Esophagus mucosa (tissue), 1 donor: ENCODE data around the gene NOC2L. TPM values are rescaled to one million over a fixed set of nuclear protein-coding genes. Genes with fewer than 3 reads are reported as not detected.
"Not testable (repeated sequence)": the region's sequence is repeated elsewhere in the genome, so short reads cannot be mapped to it uniquely, and the experiment has no call there.

Source experiments
- ATAC-seq: fragments of 200-7000 bp; cut with Tn5 transposase; one replicate; pipeline ENCODE4 v1.9.1; 2020
- total RNA-seq: library from RNA; stranded (reverse); gene quantifications from one replicate; pipeline ENCODE4 v1.2.4, GENCODE V29; 2023
- donor health status: DM: yes; HTN: yes; CAD: no.

NOC2L gene
- total RNA-seq, 1 donor from 2014 or later: 68.1 TPM

DNA sequence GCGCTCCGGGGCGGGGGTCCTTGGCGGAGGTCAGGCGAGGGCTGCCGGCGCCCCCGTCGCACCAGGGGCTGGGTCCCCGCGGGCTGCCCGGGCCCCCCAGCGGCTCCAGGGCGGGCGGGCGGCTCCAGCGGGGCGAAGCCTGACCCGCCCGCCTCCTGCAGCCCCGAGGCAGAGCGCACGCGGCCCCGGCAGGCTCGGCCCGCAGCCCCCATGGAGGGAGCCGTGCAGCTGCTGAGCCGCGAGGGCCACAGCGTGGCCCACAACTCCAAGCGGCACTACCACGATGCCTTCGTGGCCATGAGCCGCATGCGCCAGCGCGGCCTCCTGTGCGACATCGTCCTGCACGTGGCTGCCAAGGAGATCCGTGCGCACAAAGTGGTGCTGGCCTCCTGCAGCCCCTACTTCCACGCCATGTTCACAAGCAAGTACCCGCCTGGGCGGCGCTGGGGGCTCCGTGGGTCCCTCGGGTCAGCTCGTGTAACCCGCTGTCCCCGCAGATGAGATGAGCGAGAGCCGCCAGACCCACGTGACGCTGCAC is 2.1 kb upstream of the NOC2L start:
- no peak for ATAC-seq

DNA sequence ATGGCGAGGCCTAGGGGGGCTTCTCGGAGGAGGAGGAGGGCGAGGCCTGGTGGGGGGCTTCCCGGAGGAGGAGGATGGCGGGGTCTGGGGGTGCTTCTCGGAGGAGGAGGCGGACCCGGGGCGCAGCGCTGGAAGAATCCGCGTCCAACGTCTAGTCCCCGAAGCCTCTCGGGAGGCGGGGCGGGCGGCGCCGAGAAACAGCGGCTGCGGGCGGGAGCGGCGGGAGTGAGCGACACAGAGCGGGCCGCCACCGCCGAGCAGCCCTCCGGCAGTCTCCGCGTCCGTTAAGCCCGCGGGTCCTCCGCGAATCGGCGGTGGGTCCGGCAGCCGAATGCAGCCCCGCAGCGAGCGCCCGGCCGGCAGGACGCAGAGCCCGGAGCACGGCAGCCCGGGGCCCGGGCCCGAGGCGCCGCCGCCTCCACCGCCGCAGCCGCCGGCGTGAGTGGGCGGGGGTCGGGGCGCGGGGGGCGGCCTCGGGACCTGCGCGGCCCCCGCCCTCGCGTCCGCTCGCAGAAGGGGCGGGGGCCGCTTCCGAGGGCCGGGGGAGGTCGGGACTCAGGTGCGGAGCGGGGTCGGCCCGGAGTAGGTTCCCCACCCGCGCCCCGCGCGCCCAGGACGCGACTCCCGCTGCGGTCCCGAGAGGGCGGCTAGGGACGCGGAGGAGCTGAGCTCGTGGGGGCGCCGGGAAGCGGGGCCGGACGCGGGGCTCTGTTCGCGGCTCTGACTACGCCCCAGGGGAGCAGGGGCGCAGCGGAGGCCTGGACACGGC is 1.5 kb upstream of the NOC2L start, which contains the start of gene KLHL17:
KLHL17 (plus strand) TSS at position 222 of the 769 bp plus-strand sequence; CDS start at position 332, 110 bp downstream.
- ATAC-seq: peak; percentile 29

DNA sequence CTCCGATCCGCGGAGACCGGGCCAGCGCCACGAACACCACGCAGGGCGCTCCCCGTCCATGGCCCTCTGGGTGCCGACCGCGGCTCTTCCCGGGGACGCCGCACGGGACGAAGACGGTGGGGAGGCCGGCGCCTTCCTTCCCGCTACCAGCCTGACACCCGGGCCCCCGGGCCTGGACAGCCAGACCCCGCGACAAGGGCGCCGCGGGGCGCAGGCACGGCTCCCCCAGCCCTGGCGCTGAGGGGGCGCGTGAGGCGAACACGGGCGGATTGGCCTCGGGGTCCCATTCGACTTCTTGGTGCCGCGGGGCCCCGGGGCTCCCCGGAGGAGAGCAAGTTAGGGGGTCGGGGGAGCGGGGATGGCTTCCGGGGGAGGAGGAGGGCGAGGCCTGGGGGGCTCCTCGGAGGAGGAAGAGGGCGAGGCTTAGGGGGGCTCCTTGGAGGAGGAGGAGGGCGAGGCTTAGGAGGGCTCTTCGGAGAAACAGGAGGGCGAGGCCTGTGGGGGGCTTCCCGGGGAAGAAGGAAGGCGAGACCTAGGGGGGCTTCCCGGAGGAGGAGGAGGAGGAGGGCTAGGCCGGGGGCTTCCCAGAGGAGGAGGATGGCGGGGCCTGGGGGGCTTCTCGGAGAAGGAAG is 791 bp upstream of the NOC2L start:
- no peak for ATAC-seq

DNA sequence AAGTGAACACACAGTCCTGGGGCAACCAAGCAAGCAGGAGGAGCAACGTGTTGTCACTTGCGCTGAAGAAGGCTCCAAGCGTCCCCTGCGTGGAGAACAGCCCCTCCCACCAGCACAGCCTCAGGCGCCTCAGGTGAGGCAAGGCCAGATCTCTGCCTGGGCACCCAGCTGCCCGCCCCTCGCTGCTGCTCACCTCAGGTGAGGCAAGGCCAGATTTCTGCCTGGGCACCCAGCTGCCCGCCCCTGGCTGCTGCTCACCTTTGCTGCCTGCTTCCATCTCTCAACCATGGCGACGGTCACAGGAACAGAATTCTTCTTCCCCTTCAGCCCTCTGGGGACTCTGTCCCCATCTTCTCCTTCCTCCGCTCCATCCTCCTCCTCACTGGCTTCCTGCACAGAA is 2.4 kb downstream of the NOC2L start:
- ATAC-seq: no peak

DNA sequence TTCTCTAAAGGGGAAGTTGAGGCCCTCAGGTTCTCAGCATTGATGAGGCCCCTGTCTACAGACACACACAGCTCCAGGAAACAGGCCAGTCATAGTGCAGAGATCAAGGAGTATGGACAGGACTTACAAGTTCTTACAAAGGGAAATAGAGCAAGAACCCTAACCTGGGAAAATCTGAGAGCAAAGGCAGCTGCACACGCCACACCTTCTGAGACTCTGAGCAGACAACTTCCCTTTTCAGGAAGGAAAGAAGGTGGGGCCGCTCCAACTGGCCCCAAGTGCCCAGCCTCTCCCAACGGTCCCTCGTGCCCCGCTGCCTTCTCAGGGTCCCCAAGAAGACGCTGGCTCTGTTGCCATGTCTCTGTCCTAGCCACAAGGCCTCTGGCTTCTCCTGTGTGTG is 3.6 kb downstream of the NOC2L start:
- ATAC-seq: no peak

DNA sequence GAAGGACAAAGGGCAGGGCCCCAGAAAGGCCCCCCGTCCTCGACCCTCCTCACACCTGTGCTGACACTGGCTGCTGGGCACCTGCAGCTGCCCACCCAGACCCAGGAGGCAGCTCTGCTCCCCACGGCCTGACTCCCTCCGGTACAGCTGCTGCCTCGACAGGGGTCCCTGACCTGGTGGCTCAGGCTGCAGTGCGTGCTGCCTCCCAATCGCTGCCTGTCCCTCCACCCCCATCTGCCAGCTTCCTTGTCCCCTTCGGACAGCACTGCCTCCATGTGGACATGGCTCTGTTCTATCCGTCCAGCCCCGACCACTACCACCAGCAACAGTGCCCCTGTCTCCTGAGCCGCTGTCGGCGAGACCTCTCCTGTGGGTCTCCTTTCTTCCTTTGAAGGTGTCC is 4.1 kb downstream of the NOC2L start:
- no peak for ATAC-seq

DNA sequence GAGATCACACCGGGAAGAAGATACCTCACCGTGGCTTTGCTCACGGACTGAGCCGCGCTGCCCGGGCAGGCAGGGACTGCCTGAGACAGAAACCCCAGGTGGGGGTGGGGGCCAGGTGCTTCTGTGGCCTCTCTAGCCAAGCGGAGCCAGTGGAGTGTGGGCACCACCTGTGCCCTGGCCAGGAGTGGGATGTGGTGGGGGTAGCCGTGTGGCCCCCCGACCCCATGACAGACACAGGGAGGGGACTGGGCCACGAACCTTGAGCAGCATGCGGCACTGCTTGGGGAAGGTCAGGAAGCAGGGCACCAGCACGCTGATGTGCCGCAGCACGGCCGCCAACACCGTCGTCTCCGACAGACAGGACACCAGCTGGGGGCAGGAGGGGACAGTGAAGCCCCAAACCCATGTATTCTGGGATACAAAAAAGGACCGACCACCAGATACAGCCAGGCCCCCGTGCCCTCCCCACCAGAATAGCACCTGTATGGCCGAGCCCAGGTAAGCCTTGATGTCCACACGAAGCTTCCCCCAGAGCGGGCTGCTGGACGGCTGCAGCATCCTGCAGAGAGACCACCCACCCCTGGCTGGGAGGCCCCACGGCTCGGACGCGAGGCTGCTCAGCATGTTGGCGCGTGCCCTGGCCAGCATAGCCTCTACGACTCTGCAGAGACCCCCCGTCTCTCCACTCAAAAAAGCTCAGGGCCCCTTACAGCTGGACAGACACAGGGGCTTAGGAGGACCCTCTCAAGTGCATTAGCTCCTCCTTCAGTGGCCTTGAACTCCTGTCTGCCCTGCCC is 5.3 kb downstream of the NOC2L start:
- ATAC-seq: no peak

DNA sequence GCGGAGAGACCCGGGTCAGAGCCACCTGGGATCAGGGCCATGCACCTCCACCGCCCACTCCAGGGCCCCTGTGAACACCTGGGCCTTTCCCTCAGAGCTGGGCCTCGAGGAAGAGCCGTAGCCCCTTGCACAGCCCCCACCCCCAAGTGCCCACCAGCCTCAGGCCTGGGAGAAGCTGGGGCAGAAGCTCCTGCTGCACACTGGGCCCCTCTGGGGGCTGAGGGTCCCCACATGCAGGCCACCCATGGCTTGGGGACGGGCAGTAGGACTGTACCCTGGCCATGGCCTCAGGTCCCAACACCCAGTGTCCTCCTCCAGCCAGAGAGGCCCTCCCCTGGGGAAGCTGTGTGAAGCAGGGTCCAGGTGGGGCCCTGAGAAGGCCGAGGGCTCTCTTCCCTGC is 6.5 kb downstream of the NOC2L start:
- no peak for ATAC-seq

DNA sequence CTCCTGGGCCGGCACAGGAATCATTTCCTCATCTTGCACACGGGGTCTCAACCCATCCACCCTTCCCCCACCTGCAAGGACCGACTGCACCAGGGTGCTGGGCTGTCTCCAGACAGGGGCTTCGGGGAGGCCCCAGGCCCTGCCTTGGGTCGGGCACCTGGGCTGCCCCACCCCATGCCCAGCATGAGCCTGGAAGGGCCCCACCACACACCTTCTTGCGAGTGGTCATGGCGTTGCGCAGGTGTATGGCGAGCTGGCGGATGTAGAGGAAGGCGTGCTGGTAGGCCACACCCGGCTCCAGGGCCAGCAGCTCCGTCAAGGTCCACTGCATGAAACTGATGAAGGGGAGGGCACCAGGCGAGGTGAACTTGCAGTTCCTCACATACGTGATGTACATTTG is 6.9 kb downstream of the NOC2L start:
- no peak for ATAC-seq

DNA sequence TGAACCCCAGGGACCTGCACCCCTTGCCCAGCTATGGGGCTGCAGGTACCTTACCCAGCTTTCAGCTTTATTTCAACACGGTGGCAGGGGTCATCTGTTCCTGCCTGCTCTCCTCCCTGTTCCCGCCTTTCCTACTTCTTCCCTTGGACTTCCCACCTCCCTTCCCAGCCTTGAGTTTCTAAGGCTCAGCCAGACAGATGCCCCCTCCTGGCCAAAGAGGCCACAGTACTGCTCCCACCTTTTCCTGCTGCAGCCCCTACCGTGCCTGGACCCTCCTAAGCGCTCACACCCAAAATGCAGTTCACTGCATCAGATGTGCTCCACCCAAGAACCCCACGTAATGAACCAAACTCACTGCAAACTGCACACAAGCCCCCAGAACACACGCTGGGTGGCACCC is 7.7 kb downstream of the NOC2L start:
- ATAC-seq: no peak

DNA sequence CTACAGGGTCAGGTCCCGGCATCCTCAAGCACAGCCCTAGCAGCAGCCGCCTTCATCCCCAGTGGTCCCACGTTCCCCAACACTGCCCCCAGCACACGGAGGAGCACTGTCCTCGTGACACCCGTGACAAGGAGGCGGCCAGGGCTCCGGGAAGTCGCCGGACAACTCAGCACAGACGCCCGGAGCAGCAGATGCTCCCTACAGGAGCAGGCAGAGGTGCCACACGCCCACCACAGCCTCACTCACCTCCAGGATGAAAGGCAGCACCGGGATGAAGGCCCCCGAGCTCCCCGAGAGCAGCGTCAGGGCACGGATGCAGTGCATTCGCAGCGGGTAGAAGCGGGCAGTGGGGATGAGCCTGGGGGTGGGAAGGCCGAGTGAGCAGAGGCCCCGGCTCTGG is 8.2 kb downstream of the NOC2L start:
- no peak for ATAC-seq

DNA sequence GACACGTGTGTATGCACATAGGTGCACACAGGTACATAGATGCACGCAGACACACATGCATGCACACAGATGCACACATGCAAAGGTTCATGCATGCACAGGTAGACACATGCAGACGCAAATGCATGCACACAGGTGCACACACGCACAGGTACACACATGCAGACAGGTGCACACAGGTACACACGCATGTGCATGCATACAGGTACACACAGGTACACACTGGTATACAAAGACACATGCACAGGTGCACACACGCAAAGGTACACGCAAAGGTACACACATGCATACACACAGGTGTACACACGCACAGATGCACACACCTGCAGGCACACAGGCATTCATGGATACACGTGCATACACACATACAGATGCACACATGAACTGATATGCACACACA is 8.8 kb downstream of the NOC2L start:
- no peak for ATAC-seq

DNA sequence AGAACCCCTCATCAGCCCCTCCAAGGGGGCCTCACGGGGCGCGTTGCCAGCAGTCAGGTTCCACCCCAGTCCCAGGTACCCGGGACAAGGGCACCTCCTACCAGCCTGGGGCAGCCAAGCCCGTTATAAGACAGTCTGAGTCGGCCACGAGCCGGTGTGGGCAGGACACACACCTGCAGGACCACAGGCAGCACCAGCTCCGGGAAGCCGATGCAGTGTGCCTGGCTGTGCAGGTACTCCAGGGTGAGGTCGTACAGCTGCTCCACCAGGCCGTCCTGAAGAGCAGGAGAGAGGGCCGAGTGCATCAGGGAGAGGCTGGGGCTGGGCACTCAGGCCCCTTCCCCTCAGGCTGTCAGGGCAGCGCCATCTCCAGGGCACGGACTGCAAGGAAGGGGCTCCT is 11.1 kb downstream of the NOC2L start:
- no peak for ATAC-seq

DNA sequence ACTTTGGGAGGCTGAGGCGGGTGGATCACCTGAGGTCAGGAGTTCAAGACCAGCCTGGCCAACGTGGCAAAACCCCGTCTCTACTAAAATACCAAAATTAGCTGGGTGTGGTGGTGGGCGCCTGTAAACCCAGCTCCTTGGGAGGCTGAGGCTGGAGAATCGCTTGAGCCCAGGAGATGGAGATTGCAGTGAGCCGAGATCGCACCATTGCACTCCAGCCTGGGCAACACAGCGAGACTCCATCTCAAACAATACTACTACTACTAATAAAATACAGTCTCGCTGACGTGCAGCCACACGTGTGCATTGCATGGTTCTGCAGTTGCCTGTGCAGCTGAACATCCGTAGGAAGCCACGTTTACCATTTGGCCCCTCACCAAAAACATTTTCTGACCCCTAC is 12.2 kb downstream of the NOC2L start:
- ATAC-seq: not testable (repeated sequence)

DNA sequence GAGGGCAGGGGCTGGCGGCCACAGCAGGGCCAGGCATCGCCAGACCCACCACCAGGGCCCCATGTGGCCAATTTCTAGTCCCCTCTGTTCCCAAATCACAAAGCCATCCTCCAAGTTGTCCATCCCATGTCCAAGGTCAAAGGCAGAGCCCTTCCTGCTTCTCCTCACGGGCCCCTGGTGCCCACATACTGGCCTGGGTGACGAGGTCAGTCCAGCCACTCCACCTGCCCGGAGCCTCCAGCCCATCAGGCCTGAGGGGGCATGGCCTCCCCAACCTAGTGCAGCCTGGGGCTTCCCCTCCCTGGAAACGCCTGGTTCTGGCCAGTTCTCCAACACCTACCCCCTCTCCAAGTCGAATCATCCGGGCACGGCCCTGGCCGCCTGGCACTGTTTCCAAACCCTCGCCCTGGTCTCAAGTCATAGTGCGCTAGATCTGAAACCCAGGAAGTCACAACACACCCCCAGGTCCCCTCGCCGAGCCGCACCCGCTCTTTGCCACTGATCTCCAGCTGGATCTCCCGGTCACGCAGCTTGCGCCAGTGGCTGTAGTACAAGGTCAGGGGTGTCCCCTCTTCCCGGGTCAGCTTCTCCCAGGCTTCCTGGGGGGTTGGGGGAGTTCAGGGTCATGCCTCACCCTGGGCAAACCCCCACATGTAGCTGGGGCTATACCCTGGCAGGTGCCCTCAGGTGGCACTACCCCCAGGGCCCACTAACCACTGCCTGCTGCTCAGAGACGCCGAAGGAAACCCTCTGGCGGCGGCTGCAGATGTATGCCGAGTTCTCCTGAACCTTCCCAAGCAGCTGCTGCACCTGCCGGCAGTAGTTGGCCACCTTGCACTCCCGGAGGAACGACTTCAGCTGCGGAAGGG is 13.1 kb downstream of the NOC2L start:
- no peak for ATAC-seq

DNA sequence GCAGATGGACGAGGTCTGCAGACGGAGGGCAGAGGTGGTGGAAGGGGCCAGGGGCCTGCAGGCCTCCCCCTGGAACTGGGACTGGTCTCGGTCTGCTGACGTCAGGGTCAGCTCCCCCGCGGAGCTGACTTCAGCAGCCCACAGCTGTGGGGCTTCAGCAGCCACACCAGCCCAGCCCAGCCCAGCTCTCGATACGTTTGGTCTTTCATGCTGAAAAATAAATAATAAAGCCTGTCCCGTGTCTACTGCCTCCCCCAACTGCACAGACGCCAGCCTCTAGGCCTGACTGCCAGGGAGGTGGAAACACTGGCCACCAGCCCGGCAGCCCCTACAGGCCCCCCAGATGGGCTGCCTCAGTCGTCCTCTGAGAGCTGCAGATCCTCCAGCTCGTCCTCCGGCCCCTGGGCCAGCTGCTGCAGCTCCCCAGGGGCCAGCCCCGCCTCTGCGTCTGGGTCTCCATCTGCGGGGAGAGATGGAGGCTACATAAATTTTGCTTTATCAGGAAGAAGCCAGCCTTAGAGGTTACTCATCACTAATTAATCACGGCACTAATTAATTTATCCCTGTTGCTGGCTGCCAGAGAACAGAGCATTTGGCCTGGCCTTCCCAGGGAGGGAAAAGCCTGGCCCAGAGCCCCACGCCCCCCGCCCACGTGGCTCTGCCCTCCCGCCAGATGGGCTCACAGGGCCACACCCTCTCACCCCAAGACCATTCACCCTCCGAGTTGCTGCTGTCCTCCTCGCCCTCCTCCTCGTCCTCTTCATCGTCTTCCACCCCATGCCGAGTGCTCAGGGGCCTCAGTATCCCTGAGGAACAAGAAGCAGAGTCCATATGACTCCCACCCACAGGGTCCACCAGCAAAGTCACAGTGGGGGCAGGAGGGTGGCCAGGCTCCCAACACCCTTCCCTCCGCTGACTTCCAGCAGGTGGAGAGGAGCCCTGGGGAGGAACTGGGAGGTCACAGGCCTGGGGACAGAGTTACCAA is 14.4 kb downstream of the NOC2L start:
- ATAC-seq: no peak

DNA sequence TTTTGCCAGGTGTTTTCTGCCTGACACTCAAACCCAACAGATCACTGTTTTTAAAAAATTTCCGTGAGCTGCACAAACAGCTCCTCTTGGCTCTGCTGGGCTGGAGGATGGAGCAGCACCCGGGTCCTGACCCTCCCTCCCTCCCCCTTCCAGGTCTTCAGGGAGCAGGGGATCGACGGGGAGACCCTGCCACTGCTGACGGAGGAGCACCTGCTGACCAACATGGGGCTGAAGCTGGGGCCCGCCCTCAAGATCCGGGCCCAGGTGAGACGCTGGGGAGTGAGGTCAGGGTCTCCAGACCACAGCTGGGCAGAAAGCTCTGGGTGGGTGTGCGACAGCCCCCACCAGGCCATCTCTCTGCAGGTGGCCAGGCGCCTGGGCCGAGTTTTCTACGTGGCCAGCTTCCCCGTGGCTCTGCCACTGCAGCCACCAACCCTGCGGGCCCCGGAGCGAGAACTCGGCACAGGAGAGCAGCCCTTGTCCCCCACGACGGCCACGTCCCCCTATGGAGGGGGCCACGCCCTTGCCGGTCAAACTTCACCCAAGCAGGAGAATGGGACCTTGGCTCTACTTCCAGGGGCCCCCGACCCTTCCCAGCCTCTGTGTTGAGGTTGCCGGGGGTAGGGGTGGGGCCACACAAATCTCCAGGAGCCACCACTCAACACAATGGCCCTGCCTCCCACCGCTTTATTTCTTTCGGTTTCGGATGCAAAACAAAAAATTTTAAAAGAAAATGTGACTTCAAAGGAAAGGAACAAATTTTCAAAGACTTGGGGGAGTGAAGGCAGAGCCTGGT is 15.3 kb downstream of the NOC2L start:
- ATAC-seq: no peak

DNA sequence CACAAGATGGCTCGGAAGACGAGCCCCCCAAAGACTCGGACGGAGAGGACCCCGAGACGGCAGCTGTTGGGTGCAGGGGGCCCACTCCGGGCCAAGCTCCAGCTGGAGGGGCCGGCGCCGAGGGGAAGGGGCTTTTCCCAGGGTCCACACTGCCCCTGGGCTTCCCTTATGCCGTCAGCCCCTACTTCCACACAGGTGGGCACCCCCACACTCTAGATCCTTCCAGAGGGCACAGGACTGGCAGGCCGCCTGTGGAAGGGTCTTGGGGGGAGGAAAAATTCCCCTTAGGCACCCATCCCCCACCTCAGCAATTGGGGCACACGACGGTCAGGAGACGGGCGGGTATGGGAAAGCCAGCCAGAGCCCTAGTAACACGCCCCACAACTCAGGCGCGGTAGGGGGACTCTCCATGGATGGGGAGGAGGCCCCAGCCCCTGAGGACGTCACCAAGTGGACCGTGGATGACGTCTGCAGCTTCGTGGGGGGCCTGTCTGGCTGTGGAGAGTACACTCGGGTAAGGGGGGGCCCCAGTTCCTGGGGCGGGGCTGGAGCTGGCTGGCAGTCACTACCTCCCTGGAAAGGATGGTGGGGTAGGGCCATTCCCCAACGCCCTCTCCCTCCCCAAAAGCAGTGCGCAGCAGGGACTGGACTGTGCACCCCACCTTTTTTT is 16.1 kb downstream of the NOC2L start:
- ATAC-seq: peak; percentile 1

DNA sequence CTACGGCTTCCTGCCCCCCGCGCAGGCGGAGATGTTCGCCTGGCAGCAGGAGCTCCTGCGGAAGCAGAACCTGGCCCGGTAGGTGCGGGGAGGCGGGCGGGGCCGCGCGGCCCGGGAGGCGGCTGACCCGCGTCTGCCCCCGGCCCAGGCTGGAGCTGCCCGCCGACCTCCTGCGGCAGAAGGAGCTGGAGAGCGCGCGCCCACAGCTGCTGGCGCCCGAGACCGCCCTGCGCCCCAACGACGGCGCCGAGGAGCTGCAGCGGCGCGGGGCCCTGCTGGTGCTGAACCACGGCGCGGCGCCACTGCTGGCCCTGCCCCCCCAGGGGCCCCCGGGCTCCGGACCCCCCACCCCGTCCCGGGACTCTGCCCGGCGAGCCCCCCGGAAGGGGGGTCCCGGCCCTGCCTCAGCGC is 16.6 kb downstream of the NOC2L start:
- ATAC-seq: peak; percentile 2
